DND-41 (cell line): ENCODE measurements around the gene PXN.

Experiments
- ATAC-seq: fragments of 200-7000 bp; cut with Tn5 transposase; 3 replicates; pipeline ENCODE4 v1.9.1; 2021; ENCODE audit warnings: low read depth; ENCODE audit not compliant: insufficient read depth
- DNase-seq: peaks from one replicate; pipeline ENCODE4 v3.0.0-alpha.2; 2020
- H2AFZ ChIP-seq: 2 replicates; pipeline ENCODE4 v1.6.0; 2012; ENCODE audit warnings: low read depth, low read length
- H3K27ac ChIP-seq: 2 replicates; pipeline ENCODE4 v1.5.1; 2012; ENCODE audit warnings: low read length, inconsistent platforms
- H3K27me3 ChIP-seq: fragments of 200-600 bp; sonication (generic); 2 replicates; pipeline ENCODE4 v1.6.0; 2012; ENCODE audit warnings: low read length, mild to moderate bottlenecking, inconsistent platforms; ENCODE audit not compliant: insufficient read depth, poor library complexity
- H3K36me3 ChIP-seq: 2 replicates; pipeline ENCODE4 v1.5.1; 2012; ENCODE audit warnings: low read length, inconsistent platforms; ENCODE audit not compliant: insufficient read depth
- H3K4me1 ChIP-seq: 2 replicates; pipeline ENCODE4 v1.5.1; 2012; ENCODE audit warnings: mild to moderate bottlenecking, low read length; ENCODE audit not compliant: insufficient read depth
- H3K4me2 ChIP-seq: 2 replicates; pipeline ENCODE4 v1.6.0; 2012; ENCODE audit warnings: mild to moderate bottlenecking, moderate library complexity, low read length, inconsistent platforms; ENCODE audit not compliant: insufficient read depth
- H3K4me3 ChIP-seq, 2 experiments: fragments of 200-600 bp in 1 of 2; shearing (Covaris generic) in 1 of 2; 2 replicates each; pipeline ENCODE4 v1.5.1; 2012 to 2016; ENCODE audit warnings: inconsistent platforms in 2 of 2, low read length in 2 of 2, mild to moderate bottlenecking in 2 of 2, low read depth in 1 of 2, moderate library complexity in 1 of 2
- H3K79me2 ChIP-seq: 2 replicates; pipeline ENCODE4 v1.6.0; 2012; ENCODE audit warnings: low read length, inconsistent platforms; ENCODE audit not compliant: insufficient read depth
- H3K9ac ChIP-seq: 2 replicates; pipeline ENCODE4 v1.6.0; 2012; ENCODE audit warnings: low read depth, mild to moderate bottlenecking, inconsistent platforms, low read length, moderate library complexity
- H3K9me3 ChIP-seq: 2 replicates; pipeline ENCODE4 v1.5.1; 2012; ENCODE audit warnings: low read length, moderate library complexity, mild to moderate bottlenecking, inconsistent platforms; ENCODE audit not compliant: insufficient read depth, severe bottlenecking
- H4K20me1 ChIP-seq: 2 replicates; pipeline ENCODE4 v1.6.0; 2012; ENCODE audit warnings: low read length; ENCODE audit not compliant: insufficient read depth
- EZH2 ChIP-seq: IDR thresholded peaks from 3 replicates; pipeline ENCODE4 v1.6.1; 2012; ENCODE audit warnings: borderline replicate concordance, low read depth, mild to moderate bottlenecking, moderate library complexity, low read length, inconsistent platforms; ENCODE audit not compliant: severe bottlenecking
- TF ChIP-seq, protein P1 (sequence below): IDR thresholded peaks from 2 replicates; pipeline ENCODE4 v1.5.1; 2012; ENCODE audit warnings: borderline replicate concordance, low read length, moderate library complexity, mild to moderate bottlenecking; ENCODE audit not compliant: poor library complexity, severe bottlenecking; ENCODE audit errors: extremely low read depth

Gene PXN

DNA sequence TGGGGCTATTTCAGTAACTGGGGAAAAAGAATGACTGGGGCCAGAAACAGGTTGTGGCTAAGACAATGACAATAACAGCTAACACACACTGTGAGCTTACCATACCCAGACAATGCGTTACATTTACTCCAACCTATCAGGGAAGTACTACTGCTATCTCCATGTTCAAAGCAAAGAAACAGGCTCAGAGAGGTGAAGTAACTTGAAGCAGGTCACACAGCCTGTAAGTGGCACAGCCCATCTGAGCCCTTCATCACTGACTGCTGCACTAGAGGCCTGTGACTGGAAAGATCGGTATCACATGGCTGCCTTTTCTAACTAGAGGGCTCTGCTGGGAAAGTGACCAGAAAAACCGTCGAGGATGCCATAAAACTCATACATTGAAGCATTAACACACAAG is 78.9 kb downstream of the PXN start:
- Histone ChIP-seq H3K4me2 (no peak overlapping the region), H3K9me3 (no peaks in the 10 kb centered on the region), H3K4me3 (no peak overlapping the region), H3K27me3 (no peaks in the 10 kb centered on the region), H3K9ac (no peak overlapping the region), H3K4me1 (peaks cover 5% of the 10 kb centered on the region; the same call in 1 of the 2 replicates), H2AFZ (no peak overlapping the region), H3K27ac (no peak overlapping the region), H3K36me3 (peaks cover 91% of the 10 kb centered on the region), H3K79me2 (peaks cover 72% of the 10 kb centered on the region), H4K20me1 (peaks cover 46% of the 10 kb centered on the region; the same call in 1 of the 2 replicates)
- DNase-seq (no peak), ATAC-seq (no peak)
- TF ChIP-seq EZH2: no peak
- TF ChIP-seq, protein P1, sequence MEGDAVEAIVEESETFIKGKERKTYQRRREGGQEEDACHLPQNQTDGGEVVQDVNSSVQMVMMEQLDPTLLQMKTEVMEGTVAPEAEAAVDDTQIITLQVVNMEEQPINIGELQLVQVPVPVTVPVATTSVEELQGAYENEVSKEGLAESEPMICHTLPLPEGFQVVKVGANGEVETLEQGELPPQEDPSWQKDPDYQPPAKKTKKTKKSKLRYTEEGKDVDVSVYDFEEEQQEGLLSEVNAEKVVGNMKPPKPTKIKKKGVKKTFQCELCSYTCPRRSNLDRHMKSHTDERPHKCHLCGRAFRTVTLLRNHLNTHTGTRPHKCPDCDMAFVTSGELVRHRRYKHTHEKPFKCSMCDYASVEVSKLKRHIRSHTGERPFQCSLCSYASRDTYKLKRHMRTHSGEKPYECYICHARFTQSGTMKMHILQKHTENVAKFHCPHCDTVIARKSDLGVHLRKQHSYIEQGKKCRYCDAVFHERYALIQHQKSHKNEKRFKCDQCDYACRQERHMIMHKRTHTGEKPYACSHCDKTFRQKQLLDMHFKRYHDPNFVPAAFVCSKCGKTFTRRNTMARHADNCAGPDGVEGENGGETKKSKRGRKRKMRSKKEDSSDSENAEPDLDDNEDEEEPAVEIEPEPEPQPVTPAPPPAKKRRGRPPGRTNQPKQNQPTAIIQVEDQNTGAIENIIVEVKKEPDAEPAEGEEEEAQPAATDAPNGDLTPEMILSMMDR: no peak

DNA sequence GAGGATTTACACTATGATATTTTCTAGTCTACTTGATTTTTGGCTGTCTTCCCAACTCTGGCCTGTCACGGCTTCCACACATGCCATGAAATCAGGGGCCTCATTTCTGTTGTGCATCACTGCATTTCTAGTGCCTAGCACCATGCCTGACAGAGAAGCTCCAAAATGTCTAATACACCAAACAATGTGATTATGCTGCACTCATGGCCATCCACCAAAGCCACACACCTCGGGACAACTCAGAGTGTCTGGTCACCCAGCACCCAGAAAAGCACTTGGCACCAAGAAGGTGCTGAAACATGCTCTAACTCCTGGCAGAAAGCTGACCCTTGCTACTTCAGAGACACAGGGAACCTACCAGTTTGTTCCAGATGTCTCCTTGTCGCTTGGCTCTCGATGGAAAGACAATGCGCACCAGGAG is 82.3 kb downstream of the PXN start:
- no peaks in the 10 kb centered on the region for H3K4me1 ChIP-seq
- H3K4me3 ChIP-seq: no peak overlapping the region
- H3K36me3 ChIP-seq: peaks cover 90% of the 10 kb centered on the region
- H3K9me3 ChIP-seq: no peaks in the 10 kb centered on the region
- H3K27me3 ChIP-seq: no peaks in the 10 kb centered on the region
- peaks cover 58% of the 10 kb centered on the region for H3K79me2 ChIP-seq
- H3K27ac ChIP-seq: no peak overlapping the region
- no peak overlapping the region for H2AFZ ChIP-seq
- no peak for DNase-seq
- TF ChIP-seq, protein P1: no peak
- no peak for TF ChIP-seq EZH2
- peaks cover 41% of the 10 kb centered on the region; the same call in 1 of the 2 replicates for H4K20me1 ChIP-seq
- ATAC-seq: no peak
- no peak overlapping the region for H3K9ac ChIP-seq
- H3K4me2 ChIP-seq: no peak overlapping the region

DNA sequence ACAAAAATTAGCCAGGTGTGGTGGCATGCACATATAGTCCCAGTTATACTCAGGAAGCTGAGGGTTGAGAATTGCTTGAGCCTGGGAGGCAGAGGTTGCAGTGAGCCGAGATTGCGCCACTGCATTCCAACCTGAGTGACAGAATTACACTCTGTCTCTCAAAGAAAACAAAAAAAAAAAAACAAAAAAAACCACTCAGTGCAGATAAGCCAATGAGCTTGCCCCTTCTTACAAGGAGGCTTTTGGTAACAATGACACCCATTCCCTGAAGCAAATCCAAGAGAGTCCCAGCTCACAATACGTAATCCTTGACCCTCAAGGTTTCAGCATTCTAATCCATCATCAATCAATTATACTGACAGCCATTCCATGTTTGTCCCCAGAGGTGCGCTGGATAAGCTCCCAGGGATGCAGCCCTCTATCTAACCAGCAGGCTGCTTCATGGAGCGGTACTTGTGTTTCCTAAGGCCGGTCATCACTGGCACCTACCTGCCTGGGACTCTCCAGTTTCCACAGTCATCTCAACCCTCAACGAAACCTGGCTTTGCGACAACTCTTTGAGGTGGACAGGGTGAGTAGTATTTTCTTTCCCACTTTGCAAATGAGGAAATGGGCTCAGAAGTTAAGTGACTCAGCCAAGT is 83.4 kb downstream of the PXN start:
- Histone ChIP-seq H3K9ac (no peak overlapping the region), H3K36me3 (peaks cover 91% of the 10 kb centered on the region), H2AFZ (no peak overlapping the region), H3K27ac (no peak overlapping the region), H3K27me3 (no peaks in the 10 kb centered on the region), H3K79me2 (peaks cover 50% of the 10 kb centered on the region), H3K4me3 (no peak overlapping the region), H3K9me3 (no peaks in the 10 kb centered on the region), H3K4me1 (no peaks in the 10 kb centered on the region), H3K4me2 (no peak overlapping the region), H4K20me1 (peaks cover 44% of the 10 kb centered on the region; the same call in 1 of the 2 replicates)
- ATAC-seq (no peak), DNase-seq (no peak)
- no peak for TF ChIP-seq EZH2
- TF ChIP-seq, protein P1: no peak
